Panc1 (cell line): ENCODE measurements around the gene SLC9A9.

Experiments
- CTCF ChIP-seq: fragments of 450-650 bp; IDR thresholded peaks from 2 replicates; pipeline ENCODE4 v1.5.1; 2017; ENCODE audit warnings: mild to moderate bottlenecking
- POLR2AphosphoS5 ChIP-seq: IDR thresholded peaks from 2 replicates; pipeline ENCODE4 v1.6.1; 2012; ENCODE audit warnings: mild to moderate bottlenecking, low read depth, low read length, moderate library complexity
- REST ChIP-seq, 2 experiments: IDR thresholded peaks; 2 replicates each; pipeline ENCODE4 v1.6.1; 2011 to 2012; ENCODE audit warnings: low read depth in 2 of 2, control low read depth in 1 of 2, low read length in 1 of 2, mild to moderate bottlenecking in 1 of 2, moderate library complexity in 1 of 2; ENCODE audit not compliant: insufficient read depth in 1 of 2
- SIN3A ChIP-seq: IDR thresholded peaks from 2 replicates; pipeline ENCODE4 v1.6.1; 2012; ENCODE audit warnings: low read depth, mild to moderate bottlenecking, low read length, moderate library complexity, borderline replicate concordance; ENCODE audit not compliant: insufficient read depth
- TCF7L2 ChIP-seq: IDR thresholded peaks from 2 replicates; pipeline ENCODE4 v1.6.1; 2011; ENCODE audit warnings: mild to moderate bottlenecking, low read depth, low read length, inconsistent platforms

- no peak for TF ChIP-seq CTCF
- TF ChIP-seq TCF7L2 = no peak
- TF ChIP-seq REST (IDR thresholded peaks at IDR 0.05; ENCODE audit: insufficient read depth in 1 of 2, low read depth in 2 of 2, low read length in 1 of 2) = no peak
- no peak for TF ChIP-seq POLR2AphosphoS5
- TF ChIP-seq SIN3A = no peak
Measured at GRCh38 chr3:143814443-143814889, 33.8 kb downstream of the SLC9A9 start.
